Astrocyte (in vitro differentiated cells and primary cell): Measurements from ENCODE around the gene PLCB4.

Experiments used
- CTCF ChIP-seq: IDR thresholded peaks from 2 replicates; pipeline ENCODE4 v1.5.1; 2011; ENCODE audit warnings: low read depth, mild to moderate bottlenecking, inconsistent platforms, low read length, moderate library complexity; ENCODE audit not compliant: insufficient read depth
- EZH2 ChIP-seq: IDR thresholded peaks from 2 replicates; pipeline ENCODE4 v1.6.1; 2012; ENCODE audit warnings: mild to moderate bottlenecking, low read length, inconsistent platforms; ENCODE audit not compliant: insufficient read depth

- TF ChIP-seq CTCF (no peak), EZH2 (no peak)
These were observed 73.0 kb downstream of the PLCB4 start for GRCh38 chr20:9141921-9142320.
